HG03521 (cell line): Measurements from ENCODE around the gene CD81.
"Not testable (repeated sequence)": the region's sequence is repeated elsewhere in the genome, so short reads cannot be mapped to it uniquely, and the experiment has no call there.

Experiments used
- ATAC-seq: cut with Tn5 transposase; IDR thresholded peaks from one replicate; pipeline ENCODE4 v1.9.1; 2021; ENCODE audit warnings: mild to moderate bottlenecking, moderate library complexity; ENCODE audit not compliant: unreplicated experiment

The CD81 gene

GRCh38 chr11:2355000-2355644 is 22.0 kb upstream of the CD81 start:
- no peak for ATAC-seq

GRCh38 chr11:2357246-2357645 is 19.9 kb upstream of the CD81 start:
- ATAC-seq = no peak

- not testable (repeated sequence) for ATAC-seq
Measured at GRCh38 chr11:2357651-2358050, 19.5 kb upstream of the CD81 start.

DNA sequence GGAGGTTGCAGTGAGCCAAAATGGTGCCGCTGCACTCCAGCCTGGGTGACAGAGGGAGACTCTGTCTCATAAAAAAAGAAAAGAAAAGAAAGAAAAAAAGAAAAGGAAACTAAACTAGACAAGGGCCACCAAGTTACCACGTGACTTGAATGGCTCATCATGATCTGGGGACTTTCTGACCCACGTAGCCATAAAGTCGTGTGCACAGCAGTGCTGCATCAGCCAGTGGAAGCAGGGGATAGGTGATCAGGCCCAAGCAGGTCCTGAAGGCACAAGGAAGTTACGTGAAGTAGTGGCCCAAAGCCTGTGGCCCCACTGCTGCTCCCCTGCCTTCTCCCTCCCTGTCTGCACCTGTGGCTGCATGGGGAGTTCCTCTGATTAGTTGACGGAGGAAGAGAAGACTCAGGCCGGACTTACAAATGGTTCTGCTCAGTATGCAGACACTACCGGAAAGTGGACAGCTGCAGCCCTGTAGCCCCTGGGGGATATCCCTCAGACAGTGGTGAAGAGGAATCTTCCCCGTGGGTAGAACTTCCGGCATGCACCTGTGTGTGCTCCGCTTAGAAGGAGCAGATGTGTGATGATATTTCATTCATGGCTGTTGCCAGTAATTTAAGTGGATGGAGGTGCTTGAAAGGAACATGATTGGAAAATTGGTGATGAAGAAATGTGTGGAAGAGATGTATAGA is 18.2 kb upstream of the CD81 start:
- ATAC-seq = no peak

DNA sequence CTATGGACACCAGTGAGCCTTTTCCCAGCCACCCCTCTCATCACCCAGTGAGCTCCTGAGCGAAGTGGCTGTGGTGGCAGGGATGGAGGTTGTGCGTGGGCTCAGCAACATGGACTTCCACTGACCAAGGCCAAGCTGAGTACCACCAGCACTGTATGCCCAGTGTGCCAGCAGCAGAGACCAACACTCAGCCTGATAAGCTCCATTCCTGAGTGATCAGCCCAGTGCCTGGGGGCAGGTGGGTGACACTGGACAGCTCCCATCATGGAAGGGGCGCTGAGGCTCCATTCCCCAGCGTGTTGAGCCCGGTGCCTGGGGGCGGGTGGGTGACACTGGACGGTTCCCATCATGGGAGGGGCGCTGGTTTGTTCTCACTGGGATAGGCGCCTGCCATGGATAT is 17.6 kb upstream of the CD81 start:
- ATAC-seq = no peak

DNA sequence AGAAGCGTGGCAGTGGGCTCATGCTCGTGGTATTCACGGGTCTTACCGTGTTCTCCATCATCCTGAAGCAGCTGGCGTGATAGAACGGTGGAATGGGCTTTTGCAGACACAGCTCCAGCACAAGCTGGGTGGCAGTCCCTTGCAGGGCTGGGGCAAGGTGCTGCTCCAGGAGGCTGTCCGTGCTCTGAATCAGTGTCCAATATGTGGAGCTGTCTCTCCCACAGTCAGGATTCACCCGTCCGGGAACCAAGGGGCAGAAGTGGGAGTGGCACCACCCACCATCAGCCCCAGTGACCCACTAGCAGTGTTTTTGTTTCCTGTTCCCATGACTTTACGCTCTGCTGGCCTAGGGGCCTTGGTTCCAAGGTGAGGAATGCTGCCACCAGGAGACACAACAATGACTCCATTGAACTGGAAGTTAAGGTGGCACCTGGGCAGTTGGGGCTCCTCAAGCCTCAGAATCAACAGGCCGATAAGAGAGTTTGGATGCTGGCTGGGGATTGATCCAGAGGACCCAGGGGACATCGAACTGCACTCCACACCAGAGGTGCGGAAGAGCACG is 16.9 kb upstream of the CD81 start:
- ATAC-seq = no peak

DNA sequence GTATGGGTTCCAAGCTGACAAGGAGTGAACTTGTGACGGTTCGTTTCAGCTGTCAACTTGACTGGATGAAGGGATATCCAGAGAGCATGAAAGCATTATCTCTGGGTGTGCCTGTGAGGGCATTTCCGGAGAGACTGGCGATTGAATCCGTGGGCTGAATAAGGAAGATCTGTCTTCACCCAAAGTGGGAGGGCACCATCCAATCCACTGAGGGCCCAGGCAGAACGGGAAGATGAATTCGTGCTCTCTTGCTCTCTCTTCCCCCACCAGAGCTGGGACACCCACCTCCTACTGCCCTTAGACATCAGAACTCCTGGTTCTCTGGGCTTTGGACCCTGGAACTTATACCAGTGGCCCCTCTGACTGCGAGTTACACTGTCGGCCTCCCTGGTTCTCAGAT is 15.5 kb upstream of the CD81 start:
- no peak for ATAC-seq

- ATAC-seq = no peak
Measured at GRCh38 chr11:2362414-2362813, 14.7 kb upstream of the CD81 start.

DNA sequence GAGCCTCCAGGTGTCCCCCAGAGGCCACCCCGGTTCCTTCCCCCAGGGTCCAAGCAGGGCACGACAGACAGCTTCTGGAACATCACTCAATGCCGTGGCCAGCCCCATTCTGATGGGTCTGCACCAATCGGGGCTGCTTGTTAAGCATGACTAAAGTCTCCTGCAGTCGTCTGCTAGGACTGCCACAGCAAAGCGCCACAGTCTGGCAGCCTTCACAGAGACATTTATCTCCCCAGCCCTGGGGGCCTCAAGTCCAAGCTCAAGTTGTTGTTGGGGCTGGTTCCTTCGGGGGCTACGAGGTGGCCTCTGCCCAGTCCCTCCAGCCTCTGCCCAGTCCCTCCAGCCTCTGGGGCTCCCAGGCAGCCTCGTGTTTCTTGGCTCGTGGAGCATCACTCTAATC is 14.0 kb upstream of the CD81 start:
- no peak for ATAC-seq

DNA sequence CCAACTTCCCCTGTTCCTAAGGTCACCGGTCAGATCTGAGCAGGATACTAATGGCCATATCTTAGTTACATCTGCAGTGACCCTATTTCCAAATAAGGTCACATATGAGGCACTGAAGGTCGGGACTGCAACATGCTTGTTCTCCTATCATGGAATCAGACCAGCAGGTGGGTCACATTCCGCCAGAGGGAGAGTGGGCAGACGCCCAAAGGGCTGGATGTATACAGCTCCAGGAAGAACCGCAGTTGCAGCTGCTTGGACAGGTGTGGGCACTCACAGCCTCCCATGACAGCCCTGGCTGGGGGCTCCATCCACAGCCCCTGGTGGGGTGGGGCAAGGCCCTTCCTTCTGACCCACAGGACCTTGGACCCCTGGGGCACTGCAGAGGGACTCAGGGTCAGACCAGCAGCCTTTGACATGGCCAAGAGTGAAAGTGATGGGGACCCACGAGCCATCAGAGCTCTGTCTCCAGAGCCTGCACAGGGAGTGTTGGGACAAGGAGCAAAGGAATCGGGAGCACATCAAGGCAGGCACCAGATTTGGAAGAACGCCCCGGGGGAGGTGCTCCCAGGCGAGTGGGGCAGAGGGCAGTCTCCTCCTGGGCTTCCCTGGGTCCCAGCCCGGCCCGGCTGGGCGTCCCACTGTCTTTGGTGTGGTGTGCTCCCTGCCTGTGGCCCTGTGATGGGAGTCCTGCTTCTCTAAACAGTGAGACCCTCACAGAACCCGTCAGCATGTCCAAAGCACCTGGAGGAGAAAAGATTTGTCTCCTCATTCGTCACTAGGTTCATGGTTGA is 13.3 kb upstream of the CD81 start:
- no peak for ATAC-seq

DNA sequence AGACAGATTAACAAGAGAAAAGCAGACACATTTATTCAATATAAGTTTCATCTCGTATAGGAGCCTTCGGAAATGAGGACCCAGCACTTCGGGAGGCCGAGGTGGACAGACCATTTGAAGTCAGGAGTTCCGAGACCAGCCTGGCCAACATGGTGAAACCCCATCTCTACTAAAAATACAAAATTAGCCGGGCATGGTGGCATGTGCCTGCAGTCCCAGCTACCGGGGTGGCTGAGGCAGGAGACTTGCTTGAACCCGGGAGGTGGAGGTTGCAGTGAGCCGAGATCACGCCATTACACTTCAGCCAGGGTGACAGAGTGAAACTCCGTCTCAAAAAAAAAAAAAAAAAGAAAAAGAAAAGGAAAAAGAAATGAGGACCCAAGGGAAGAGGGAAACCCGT is 12.7 kb upstream of the CD81 start:
- not testable (repeated sequence) for ATAC-seq

GRCh38 chr11:2365571-2366210 is 11.4 kb upstream of the CD81 start:
- no peak for ATAC-seq

- ATAC-seq = no peak
Measured at GRCh38 chr11:2366276-2366675, 10.8 kb upstream of the CD81 start.

GRCh38 chr11:2366733-2367132 is 10.4 kb upstream of the CD81 start:
- no peak for ATAC-seq

GRCh38 chr11:2367266-2368160 is 9.6 kb upstream of the CD81 start:
- no peak for ATAC-seq

GRCh38 chr11:2368178-2368850 is 8.8 kb upstream of the CD81 start:
- ATAC-seq = no peak

GRCh38 chr11:2368851-2369180 is 8.3 kb upstream of the CD81 start:
- no peak for ATAC-seq

DNA sequence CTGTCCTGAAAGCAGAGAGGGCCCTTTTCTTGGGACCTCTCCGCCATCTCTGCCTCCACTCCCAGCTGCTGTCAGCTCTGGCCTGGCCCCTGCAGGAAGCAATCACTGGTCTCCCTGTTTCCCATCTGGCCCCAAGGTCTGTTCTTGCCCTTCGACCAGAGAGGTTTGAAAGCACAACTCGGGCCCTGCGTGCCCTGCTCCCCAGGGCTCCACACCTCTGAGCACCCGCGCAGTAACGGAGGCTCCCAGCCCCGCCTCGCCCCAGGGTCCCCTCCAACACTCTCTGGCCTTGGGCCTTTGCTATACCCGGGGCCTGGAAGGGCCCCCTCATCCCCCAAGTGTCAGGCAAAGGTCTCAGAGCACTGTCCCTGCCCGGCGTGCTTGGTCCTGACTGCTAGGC is 7.8 kb upstream of the CD81 start:
- ATAC-seq = no peak

- no peak for ATAC-seq
Measured at GRCh38 chr11:2369896-2370295, 7.2 kb upstream of the CD81 start.
